KOPT-K1 (cell line): ENCODE measurements around the gene HPX.

Experiments used
- H3K27ac ChIP-seq: fragments of 200-600 bp; sonication (generic); 2 replicates; pipeline ENCODE4 v1.5.1; 2016; ENCODE audit warnings: antibody characterized with exemption, mild to moderate bottlenecking, low read depth, low read length; ENCODE audit not compliant: poor library complexity, severe bottlenecking
- H3K36me3 ChIP-seq: fragments of 200-600 bp; sonication (generic); 2 replicates; pipeline ENCODE4 v1.5.1; 2017; ENCODE audit warnings: antibody characterized with exemption, mild to moderate bottlenecking, low read length, moderate library complexity; ENCODE audit not compliant: insufficient read depth
- H3K9me3 ChIP-seq: fragments of 200-600 bp; sonication (generic); 2 replicates; pipeline ENCODE4 v1.5.1; 2017; ENCODE audit warnings: antibody characterized with exemption, low read length, mild to moderate bottlenecking; ENCODE audit not compliant: insufficient read depth, poor library complexity, severe bottlenecking

The HPX gene

GRCh38 chr11:6413791-6414201 lies 27.0 kb downstream of the HPX start:
- Histone ChIP-seq H3K9me3 (no peaks in the 10 kb centered on the region), H3K27ac (no peak overlapping the region), H3K36me3 (no peaks in the 10 kb centered on the region)

- no peaks in the 10 kb centered on the region for H3K9me3 ChIP-seq
- H3K36me3 ChIP-seq = no peaks in the 10 kb centered on the region
- H3K27ac ChIP-seq = no peak overlapping the region
Measured at GRCh38 chr11:6411594-6412031, 29.2 kb downstream of the HPX start.

GRCh38 chr11:6410695-6411430 lies 29.9 kb downstream of the HPX start:
- Histone ChIP-seq H3K36me3 (no peaks in the 10 kb centered on the region), H3K27ac (no peak overlapping the region), H3K9me3 (no peaks in the 10 kb centered on the region)

DNA sequence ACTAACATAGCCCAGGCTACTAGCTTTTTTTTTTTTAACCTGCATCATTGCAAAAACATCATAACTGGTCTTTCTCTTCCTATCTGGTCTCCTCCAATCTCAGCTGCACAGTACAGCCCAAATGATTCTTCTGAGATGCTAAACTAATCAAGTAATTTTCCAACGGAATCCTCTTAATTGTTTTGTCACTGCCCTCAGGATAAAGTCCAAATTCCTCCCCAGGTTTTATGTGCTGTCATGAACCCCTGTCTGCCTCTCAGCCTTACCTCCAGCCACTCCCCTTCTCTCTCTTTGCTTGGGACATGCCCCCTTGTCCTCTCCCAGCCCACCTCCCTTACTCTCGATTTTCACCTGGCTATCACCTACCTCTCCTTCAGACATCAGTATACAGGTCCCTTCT lies 34.4 kb downstream of the HPX start:
- H3K36me3 ChIP-seq = no peaks in the 10 kb centered on the region
- no peaks in the 10 kb centered on the region for H3K9me3 ChIP-seq
- no peak overlapping the region for H3K27ac ChIP-seq

DNA sequence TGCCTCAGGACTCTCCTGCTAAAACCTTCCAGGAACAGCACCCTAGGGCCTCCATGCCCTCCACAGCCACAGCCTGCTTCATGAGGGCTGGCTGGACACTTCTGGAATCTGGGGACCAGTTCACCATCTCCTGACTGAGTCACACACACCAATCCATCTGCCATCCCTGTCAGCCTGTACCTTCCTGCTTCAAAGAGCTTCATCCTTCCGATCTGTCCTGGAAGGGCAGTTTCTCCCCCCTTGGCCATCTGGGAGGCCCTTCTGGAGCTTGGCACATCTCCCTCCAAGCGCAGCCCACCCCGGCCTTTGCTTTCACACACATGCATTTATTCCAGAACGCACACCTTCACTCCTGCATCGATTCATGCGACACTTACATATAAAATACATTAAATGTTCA lies 34.9 kb downstream of the HPX start:
- Histone ChIP-seq H3K27ac (no peak overlapping the region), H3K9me3 (no peaks in the 10 kb centered on the region), H3K36me3 (no peaks in the 10 kb centered on the region)

GRCh38 chr11:6405052-6405667 lies 35.6 kb downstream of the HPX start:
- no peaks in the 10 kb centered on the region for H3K9me3 ChIP-seq
- H3K27ac ChIP-seq = no peak overlapping the region
- H3K36me3 ChIP-seq = no peaks in the 10 kb centered on the region

GRCh38 chr11:6404342-6405051 lies 36.3 kb downstream of the HPX start:
- H3K36me3 ChIP-seq = no peaks in the 10 kb centered on the region
- no peaks in the 10 kb centered on the region for H3K9me3 ChIP-seq
- H3K27ac ChIP-seq = no peak overlapping the region

DNA sequence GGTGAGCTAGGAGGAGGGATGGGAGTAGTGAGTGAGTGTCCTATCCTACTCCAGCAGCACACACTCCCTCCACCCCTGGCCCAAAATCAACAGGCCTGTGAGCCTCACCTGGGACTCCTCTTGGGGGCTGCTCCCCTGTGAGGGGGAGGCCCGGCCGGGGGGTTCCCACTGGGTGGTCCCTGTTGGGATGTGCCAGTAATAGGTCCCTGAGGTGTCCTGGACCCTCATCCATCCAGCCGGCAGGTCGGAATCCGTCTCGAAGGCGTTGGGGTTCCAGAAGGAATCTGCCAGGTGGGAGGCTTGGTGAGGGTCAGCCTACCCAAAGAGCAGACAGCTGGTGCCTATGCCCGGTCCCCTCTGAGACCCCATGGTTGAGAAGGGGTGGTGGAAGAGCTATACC lies 37.2 kb downstream of the HPX start:
- Histone ChIP-seq H3K36me3 (no peaks in the 10 kb centered on the region), H3K9me3 (no peaks in the 10 kb centered on the region), H3K27ac (peak overlapping the region; percentile 79)

DNA sequence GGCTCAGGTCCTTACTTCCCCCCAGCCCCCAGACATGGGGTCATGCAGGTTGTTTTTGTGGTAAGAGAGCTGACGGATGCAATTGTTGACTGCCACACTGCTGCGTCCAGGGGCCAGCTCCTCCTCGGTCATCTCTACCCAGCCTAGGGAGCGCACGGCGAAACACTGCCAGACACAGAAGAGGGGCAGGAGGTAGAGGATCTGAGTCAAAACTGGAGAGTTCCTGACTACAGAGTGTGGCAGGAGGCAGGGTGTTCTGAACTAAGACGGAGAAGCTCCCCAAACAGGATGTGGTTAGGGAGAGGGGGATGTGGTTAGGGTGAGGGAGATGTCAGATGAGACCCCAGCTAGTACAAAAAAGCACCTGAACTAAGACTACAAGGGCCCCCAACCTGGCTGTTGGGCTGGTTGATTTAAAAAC lies 38.2 kb downstream of the HPX start:
- no peaks in the 10 kb centered on the region for H3K9me3 ChIP-seq
- peak overlapping the region; percentile 79 for H3K27ac ChIP-seq
- H3K36me3 ChIP-seq = no peaks in the 10 kb centered on the region

GRCh38 chr11:6402061-6402470 lies 38.7 kb downstream of the HPX start:
- H3K27ac ChIP-seq = peak overlapping the region; percentile 79
- H3K9me3 ChIP-seq = no peaks in the 10 kb centered on the region
- no peaks in the 10 kb centered on the region for H3K36me3 ChIP-seq

DNA sequence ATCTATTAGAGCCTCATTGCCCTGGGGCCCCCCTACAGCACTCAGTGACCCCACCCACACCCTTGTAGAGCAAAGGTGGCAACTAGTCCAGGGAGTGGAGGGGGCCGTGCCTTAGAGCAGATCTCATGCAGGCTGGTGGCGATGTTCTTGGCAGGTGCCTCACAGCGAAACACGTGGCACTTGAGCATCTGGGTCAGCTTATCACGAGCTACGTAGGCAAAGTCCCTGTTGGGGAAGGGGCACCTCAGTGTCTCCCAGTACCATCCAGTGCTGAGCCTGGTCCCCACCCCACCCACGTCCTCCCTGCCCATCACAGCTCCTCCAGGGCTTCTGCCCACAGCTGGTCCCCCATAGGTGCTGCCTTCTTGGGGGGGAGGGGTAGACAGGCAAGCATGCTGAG lies 39.3 kb downstream of the HPX start:
- Histone ChIP-seq H3K9me3 (no peaks in the 10 kb centered on the region), H3K36me3 (no peaks in the 10 kb centered on the region), H3K27ac (peak overlapping the region; percentile 79)

DNA sequence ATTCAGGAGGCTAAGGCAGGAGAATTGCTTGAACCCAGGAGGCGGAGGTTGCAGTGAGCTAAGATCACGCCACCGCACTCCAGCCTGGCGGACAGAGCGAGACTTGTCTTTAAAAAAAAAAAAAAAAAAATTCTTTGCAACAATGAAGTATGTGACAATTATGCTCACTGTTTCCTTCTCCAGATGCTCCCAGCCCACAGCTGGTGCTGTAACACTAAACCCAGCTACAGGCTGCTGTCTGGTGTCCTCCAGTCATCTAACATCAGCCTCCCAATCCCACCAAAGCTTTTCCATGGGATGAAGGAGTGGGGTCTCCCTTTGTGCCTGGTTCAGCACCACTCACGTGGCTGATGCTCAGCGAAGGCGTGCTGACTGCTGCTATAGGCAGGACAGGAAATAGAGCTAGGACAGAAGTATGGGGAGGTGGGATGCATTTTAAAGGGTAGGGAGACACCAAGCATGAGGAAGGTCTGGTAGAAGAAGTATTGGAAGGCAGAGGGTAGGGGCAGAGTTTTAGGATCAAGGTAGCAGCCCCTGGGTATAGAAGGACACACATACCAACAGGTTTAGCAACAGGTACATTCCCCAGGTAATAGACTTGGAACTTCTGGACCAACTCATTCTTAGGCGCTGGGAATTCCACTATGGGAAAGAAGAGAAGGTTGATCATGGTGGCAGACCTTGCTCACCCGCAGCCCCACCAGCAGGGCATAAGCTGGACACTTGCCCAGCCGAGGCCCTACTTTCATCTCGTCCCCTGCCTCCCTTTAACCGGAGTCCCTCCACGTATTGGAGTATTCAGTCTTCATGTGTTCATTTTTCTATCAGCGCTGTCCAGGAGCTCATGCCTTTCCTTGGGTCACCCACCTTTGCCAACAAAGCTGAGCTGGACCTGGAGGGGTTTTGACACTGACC lies 40.1 kb downstream of the HPX start:
- no peak overlapping the region for H3K27ac ChIP-seq
- no peaks in the 10 kb centered on the region for H3K36me3 ChIP-seq
- no peaks in the 10 kb centered on the region for H3K9me3 ChIP-seq

- no peaks in the 10 kb centered on the region for H3K9me3 ChIP-seq
- H3K27ac ChIP-seq = no peak overlapping the region
- no peaks in the 10 kb centered on the region for H3K36me3 ChIP-seq
Measured at GRCh38 chr11:6397636-6398035, 43.2 kb downstream of the HPX start.

- no peak overlapping the region for H3K27ac ChIP-seq
- H3K36me3 ChIP-seq = no peaks in the 10 kb centered on the region
- H3K9me3 ChIP-seq = no peaks in the 10 kb centered on the region
Measured at GRCh38 chr11:6397156-6397555, 43.6 kb downstream of the HPX start.
